Left forelimb (tissue), 1 donor: ENCODE measurements around the gene COPS3.

ENCODE experiments used
- DNase-seq: peaks from one replicate; pipeline ENCODE4 v3.0.0-alpha.2; 2018; ENCODE audit warnings: low spot score

The COPS3 gene

DNA sequence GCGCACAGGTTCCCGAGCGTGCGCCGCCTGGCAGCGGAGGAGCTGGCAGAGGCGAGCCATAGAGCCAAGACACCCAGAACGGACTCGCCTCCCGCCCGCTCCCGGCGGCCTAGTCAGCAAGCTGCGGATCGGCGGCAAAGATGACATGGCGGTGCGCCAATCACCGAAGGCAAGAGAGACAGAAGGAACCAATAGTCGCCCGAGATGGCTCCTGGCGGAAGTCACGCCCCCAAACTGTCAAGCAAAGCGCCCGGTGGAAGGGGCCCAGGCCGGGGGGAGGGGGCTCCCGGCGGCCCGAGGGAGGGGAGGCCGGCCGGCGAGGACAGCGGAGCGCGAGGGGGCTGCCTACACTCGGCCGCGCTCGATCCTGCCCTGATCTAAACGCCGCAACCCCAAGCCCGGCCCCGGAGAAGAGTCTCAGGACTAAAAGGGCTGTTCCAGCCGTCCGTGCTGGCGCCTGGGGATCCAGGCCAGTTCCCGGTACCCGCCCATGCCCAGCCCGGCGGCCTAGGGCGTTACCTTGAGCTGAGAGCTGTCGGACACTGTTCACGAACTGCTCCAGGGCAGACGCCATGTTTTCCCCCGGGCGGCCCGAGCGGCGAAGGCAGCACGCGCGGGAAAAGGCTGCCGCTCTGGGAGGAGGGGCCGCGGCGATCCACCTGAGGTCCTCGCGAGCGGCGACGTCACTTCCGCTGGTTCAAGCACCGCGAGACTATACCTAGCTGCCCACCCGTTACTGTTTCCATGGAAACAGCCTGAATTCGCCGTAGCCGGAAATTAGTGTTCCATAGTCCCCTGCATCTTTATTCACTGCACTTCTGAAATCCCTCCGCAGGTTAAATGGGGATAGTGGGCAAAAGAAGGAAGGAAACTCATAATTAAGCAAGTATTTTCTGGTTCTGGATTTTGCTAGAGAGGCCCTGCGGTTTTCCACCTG is at the start of gene COPS3:
Gene COPS3 (minus strand): TSS at position 634 of the 937 bp plus-strand sequence. CDS start 60 bp downstream, at position 574.
- peak; percentile 97 for DNase-seq

DNA sequence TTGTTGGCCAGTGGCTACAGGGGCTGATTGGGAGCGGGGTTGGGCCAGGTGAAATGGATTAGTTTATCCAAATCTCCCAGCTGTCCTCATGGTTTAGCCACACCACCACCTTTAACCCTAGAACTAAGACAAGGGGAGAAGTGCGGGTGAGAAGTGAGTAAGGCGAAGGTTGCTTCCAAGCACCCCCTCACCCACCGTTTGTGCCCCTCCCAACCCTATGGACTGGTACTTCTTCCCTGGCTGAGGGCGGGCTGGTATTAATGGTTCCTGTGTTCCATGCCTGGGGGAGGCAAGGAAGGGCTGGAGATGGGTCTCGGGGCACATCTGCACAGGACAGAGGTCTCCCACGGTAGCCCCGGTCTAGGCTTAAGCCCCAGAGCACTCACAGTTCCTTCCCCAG is 47.2 kb upstream of the COPS3 start:
- DNase-seq: no peak

DNA sequence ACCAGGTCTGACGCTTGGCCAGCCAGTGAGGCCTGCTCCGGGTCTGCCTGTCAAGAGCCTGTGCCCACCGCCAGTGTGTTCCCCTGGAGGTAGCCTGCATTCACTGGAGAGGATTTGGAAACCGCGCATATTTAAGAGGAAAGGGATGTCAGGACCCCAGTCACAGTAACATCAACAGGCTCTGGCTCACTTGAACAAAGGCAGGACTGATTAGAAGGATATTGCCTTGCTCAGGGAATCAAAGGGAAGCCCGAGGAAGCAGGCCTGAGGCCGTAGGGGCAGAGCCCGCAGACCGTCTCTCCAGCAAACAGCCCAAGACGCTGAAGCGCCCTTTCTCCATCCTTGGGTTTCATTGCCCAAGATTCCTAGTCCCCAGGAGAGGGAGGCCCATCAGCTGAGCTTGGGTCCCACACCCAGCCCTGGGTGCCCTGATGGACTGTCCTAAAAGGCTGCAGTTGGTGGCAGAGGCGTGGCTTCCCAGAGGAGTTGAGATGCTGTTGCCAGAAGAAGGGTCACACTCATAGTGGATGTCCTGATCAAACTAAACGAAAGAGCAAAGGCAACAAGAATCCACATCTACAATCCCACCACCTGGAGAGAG is 45.3 kb upstream of the COPS3 start:
- DNase-seq: no peak

DNA sequence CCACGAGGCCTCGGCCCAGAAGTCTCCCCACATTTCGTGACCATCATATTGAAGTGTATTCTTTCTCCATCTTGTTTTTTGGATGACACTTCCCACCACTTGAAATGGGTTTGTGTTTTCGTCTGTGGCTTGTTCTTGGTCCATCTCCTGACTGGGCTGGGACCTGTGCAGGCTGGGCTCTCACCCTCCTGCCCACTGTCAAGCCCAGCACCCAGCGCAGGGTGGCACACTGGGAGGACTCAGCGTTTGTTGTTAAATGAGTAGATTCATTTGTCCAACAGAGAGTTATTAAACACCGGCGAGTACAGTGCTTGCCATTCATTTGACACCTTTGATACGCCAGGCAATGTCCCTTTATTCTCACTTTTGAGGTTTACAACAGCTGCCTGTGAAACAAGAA is 44.8 kb upstream of the COPS3 start:
- DNase-seq: no peak

DNA sequence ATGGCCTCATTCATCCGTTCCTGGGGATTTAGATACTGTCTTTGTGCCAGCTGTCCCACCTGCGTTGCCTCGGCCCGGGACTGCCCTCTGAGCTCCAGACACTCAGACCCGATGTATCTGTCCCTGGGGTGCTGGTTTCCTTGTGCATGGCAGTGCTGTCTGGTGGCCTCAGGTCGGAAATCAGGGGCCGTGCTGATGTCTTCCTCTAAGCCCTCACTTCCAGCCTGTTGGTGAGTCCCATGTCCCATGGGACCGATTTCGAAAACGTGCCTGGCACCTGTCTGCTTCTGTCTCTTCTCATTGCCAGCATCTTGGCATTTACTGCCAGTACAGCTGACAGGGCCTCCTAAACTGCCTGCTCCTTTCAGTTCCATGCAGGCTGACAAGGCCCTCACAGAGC is 44.2 kb upstream of the COPS3 start:
- no peak for DNase-seq

DNA sequence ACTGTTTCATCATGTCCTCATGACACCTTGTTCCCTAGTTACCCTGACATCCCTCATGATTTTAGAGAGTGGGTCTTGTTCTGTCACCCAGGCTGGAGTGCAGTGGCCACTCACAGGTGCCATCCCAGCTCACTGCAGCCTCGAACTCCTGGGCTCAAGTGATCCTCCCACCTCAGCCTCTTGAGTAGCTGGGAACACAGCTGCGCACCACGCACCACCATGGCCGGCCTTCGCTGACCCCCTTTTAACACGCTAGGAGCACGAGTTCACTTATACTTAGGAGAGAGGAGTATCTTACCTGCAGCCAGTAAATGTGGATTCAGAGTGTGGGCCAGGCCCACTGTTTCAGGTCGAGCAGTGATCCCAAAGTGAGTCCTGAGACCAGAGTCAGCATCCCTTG is 43.6 kb upstream of the COPS3 start:
- no peak for DNase-seq

DNA sequence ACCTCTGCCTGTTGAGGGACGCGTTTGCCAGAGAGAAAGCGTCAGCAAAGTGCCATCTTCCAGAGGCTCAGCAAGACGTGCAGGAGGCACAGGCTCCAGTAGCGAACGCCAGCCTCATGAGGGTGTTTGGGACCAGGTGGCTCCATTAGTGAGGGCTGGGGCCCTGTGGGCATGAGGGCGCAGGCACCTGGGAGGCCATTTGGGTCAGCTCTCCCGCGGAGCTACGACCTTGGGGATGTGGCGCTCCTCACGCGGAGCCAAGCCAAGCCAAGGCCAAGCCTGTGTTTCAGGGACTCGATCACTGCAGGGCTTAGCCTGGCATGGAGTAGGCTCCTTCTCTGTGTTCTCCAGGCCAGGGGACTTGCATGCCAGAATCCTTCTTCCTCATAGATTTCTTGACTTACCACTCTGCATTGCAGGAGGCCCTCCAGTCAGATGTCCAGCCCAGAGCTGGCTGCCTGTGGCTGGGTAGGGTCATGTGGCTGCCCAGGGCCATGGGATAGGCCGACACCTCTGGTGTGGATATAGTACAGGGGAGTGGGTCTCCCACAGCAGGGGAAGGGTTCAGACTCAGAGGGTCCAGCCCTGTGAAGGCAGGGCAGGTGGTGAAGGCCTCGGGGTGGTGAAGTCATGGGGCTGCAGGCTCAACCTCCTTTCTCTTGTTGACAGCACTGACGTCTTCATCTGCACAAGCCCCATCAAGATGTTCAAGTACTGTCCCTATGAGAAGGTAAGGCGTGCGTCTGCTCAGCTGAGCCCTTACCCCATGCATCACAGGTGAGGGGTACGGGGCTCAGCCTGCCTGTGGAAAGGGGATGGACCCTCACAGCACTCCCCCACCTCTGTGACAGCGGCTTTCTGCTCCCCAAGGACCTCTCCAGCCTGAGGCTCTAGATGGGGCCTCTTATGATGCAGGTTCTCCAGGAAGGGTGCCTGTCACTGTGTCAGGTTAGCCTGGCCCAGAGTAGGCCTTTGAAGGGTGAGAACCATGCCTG is 41.8 kb upstream of the COPS3 start:
- DNase-seq: no peak

DNA sequence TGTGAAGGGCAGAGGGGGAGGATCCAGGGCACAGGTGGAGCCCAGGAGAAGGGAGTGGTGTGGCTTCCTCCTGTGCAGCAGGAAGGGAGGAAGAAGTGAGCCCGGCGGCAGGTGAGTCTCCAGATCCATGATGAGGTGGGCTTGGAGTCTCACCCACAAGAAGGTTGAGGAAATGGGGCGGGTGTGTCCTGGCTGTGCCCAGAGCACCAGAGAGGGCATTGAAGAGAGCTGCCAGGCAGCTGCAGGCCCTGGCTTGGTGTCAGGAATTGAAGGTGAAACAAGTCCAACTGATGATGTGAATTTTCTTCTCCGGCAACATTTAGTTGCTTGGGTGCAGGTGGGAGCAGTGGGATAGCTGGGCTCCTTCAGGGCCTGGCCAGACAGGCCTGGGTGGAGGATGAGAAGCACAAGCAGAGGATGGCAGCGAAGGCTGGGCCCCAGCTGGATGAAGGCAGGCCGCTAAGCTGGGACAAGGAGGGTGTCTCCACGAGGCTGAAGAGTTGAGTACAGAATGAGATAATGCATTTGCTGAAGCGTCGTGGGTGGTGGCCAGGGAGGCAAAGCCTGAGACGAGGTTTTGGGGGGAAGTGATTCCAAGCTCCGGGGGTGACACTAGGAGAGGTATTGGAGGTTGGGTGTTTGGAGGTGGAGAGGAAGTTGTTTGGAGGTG is 40.4 kb upstream of the COPS3 start:
- no peak for DNase-seq

DNA sequence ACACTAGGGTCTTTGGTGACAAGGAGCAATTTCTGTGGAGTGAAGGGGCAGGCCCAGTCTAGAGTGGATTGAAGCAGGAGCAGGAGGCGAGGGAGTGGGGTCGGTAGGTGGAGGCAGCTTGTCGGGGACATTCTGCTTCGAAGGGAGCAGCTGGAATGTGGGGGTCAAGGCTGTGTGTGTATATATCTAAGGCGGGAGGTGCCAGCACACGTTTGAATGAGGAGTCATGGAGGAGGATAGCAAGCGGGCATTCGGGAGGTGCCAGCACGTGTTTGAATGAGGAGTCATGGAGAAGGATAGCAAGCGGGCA is 39.8 kb upstream of the COPS3 start:
- DNase-seq: no peak

DNA sequence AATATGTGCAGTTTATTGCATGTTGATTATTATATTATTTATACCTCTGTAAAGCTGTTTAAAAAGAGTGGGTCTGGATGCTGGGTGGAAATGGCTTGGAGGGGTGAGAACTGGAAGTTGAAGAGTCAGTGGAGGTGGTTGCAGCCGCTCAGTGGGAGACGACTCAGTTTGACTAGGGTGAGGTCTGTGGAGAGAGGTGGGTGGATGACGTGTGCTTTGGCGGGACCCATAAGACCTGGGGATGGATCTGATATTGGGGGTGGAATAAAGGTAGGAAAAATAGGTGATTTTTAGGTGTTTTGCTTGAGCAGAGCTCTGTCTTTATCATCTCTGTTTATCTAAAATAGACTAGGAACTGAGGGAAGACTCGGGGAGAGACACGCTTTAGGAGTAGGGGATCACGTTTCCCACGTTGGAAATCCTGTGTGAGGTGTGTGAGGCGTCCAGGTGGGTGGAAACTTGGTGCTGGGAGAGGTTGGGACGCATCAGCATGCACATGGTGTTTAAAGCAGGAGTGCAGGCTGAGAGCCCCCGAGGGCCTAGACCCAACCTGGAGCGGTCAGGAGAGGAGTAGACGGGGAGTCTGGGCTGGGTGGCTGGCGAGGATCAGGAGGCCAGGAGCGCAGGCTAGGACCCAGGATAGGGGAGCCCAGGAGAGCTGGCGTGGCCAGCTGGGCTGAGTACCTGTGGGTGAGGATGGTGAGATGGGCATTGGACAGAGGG is 39.3 kb upstream of the COPS3 start:
- DNase-seq: no peak

DNA sequence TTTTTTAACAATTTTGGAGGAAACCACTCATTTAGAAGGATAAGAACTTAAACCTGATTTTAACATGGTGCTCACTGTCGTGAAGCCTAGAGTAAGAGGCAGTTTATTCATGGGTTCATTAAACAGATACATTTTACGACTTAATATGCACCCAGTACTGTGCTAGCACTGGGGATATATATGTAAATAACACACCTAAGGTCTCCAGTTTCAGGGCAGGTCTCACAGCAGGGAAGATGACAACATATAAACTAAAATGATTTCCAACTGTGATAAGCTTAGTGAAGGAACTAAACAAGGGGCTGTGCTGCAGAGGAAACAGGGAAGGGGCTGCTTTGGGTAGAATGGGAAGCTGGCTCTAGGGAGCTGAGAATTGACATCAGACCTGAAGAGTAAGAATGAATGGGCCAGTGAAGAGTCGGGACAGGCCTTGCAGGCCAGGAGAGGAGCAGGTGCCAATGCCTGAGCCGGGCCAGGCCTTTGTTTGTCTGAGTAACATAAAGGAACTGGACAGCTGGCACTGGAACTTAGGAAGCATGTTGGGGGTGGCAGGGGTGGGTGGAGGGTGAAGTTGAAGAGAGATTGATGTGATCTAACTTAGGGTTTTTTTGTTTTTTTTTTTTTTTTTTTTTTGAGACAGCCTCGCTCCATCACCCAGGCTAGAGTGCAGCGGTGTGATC is 34.2 kb upstream of the COPS3 start:
- no peak for DNase-seq

DNA sequence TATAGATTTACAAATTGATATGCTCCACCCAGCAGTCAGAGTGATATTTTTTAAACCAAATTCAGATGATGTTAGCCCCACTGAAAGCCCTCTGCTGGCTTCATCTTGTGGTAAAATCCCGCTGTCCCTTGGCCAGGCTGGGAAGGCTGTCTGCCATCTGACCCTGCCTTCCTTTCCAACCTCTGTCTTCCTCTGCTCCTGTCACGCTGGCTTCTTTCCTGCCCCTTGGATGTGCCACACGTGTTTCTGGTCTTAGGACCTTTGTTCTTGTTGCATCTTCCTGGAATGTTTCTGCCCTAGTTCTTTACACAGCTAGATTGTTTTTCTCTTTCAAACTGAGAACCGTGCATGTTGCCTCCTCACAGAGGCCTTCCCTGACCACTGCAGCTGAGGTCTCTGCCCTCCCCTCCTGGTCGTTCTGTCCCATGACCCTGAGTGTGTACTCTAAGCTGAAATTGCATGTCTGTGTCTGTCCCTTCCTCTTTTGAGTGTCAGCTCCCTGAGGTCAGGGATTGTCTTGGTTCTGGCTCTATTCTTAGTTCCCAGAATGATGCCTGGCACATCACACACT is 33.5 kb upstream of the COPS3 start:
- DNase-seq: no peak

DNA sequence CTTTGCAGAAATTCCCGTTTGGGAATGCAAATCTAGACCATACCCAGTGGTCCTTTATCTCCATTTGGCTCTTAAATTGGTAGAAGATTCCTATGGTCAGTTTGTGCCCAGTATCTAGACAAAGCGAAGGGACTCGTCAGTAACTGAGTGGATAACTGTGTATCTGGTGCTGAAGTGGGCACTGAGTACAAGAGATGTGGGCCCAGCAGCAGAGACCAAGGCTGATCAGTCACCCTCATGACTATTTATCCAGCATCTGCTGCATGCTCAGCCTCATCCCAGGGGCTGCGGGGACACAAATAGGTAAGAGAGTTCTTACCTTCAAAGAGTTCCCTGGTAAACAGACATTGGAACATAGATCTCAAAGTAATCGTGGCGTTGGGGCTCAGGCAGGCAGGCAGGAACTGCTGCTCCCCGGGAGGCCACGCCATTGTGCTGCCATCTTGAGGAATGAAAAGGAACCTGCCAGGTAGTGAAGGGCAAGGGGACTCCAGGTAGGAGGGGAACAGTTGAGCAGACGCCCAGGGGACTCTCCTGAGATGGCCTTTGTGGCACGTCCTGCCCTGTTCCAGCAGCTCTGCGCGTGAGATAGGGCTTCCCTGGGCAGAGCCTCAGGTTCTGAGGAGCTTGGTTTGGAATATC is 32.4 kb upstream of the COPS3 start:
- no peak for DNase-seq

DNA sequence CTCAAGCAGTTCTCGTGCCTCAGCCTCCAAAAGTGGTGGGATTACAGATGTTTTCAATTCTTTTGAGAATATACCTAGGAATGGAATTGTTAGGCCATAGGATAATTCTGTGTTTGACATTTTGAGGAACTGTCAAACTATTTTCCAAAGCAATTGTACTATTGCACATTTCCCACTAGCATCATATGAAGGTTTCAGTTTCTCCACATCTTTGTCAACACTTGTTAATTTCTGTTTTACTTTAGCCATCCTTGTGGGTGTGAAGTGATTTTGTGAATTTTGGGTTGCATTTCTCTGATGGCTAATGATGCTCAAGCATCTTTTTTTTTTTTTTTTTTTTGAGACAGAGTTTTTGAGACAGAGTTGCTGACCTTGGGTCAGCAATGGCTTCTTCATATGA is 28.3 kb upstream of the COPS3 start:
- DNase-seq: no peak

DNA sequence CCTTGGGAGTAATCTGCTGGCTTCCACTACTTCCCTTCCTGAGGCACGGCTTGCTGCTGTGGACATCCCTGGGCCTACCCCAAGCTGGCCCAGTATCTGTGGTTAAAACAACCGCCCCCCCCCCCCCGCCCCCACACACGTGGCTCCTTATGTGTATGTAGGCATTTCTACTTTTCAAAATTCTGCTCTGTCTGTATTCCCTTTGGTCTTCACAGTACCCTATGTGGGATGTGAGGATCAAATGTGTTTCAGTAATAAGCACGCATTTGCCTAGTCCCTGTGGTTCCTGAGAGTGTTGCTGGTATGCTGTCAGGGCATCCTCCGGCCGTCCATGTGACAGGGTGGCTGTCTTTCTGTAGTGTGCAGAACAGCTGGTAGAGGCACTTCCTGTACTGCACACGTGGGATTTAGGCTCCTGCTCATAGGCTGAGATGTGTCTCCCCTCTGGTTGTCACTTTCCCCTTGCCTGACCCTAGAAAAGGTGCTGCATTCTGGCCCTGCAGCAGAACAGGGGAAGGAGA is 24.3 kb upstream of the COPS3 start:
- no peak for DNase-seq

DNA sequence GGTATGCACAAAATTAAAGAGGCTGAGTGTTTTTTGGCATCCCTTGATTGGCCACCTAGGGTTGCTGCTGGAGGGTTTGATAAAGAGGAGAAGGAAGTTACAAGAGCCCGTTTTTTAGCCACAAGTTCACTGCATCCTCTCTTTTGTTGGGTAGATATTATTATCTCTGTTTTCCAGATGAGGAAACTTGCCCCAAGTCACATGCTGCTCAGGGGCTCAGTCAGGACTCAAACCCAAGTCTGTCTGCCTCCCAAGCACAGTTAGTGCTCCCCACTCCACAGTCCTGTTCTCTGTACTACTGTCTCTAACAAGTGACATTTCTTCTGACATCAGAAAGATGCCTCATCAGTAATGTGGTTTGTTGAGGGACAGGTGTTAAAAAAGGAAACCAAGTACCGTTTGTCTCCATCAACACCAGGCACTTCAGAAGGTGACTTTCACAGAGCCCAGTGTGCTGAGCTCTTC is 23.5 kb upstream of the COPS3 start:
- DNase-seq: no peak

DNA sequence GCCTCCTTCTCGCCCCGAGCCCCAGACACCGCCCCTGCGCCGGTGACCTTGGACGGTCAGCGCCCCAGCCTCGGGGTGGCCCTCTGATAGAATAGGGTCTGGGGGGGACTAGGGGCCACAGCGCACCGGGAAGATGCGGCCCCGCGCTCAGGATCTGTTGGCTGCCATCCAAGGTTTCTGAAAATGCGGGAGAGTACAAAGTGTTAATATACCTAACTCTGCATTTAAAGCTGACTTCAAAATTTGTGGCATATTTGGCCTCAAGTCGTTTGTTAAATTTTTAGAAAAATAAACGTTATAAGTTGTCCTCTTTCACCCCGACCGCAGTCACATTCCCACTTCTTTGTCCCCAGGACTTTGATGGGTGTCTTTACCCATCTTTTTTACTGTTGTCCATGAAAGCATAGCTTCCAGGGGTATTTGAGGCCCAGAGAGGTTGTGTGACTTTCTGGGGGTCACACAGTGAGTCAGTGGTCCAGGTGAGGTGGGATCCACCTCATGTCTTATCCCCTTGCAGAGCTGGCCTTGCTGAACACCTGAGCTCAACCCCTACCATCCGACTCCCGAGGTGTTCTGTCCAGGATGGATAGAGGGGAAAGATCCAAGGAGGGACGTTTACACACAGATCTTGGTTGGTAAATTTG is 22.9 kb upstream of the COPS3 start:
- no peak for DNase-seq

DNA sequence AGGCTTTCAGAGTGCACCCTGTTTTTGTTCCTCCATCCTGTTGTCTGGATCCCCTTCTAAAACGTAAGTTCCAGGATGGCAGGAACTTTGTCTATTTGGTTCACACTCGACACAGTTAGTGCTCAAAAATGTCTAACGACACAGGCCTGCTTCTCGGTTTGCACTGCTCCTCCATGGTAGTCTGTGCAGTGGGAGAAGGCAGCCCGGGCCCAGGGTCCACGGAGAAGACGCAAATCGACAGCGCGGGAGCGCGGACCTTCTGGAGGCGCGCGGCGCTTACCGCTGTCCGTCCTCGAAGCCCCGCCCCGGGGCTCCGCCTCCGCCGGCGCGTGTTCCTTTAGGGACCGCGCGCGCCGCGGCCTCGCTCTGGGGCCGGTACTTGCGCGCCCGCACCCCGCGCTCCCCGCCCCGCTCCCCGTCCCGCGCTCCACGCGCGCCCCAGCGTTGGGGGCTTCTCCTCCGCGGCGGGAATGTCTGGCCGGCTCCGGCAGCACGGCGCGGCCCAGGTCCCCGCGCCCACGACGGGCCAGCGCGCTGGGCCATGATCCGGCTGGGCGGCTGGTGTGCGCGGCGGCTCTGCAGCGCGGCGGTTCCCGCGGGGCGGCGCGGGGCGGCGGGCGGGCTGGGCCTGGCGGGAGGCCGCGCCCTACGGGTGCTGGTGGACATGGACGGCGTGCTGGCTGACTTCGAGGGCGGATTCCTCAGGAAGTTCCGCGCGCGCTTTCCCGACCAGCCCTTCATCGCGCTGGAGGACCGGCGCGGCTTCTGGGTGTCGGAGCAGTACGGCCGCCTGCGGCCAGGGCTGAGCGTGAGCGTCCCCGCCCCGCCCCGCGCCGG is 22.2 kb upstream of the COPS3 start, which contains the start of gene NT5M:
Gene NT5M (plus strand): TSS at position 364 of the 837 bp plus-strand sequence. CDS start 178 bp downstream, at position 542.
- DNase-seq: peak; percentile 84
